ENCODE data around the gene SAMD3. TPM values are rescaled to one million over a fixed set of nuclear protein-coding genes. Genes with fewer than 3 reads are reported as not detected.

The SAMD3 gene
- total RNA-seq, 2 experiments from 2014 or later, result not detected

- intact Hi-C loops (cut with micrococcal nuclease; ENCODE audit: unreplicated experiment), result no loop called here
- DNase-seq (ENCODE audit: low spot score), result no peak
- Histone ChIP-seq H4K20me1 (ENCODE audit: insufficient read depth, low read length) (no peaks in the 10 kb centered on the region), H3K4me1 (ENCODE audit: insufficient read depth, low read length, poor library complexity, severe bottlenecking) (no peaks in the 10 kb centered on the region), H3K36me3 (ENCODE audit: insufficient read depth, low read length) (no peaks in the 10 kb centered on the region), H3K9me3 (ENCODE audit: low read length) (no peaks in the 10 kb centered on the region), H3K9me2 (ENCODE audit: insufficient read depth, low read length) (no peaks in the 10 kb centered on the region), H3K4me3 (ENCODE audit: low read depth, low read length, poor library complexity, severe bottlenecking) (no peak overlapping the region), H3K27ac (ENCODE audit: low read depth, low read length, poor library complexity, severe bottlenecking) (no peak overlapping the region), H2AFZ (ENCODE audit: low read length) (no peak overlapping the region), H3K79me2 (ENCODE audit: insufficient read depth, low read depth, low read length) (no peaks in the 10 kb centered on the region), H3K4me2 (ENCODE audit: low read length) (no peak overlapping the region)
- ChIA-PET POLR2A (interaction anchor here (0.9 kb wide), 1 partner anchor 12 kb away, joined by 3 read pairs; no protein-coding TSS in a partner anchor), CTCF (ENCODE audit: unreplicated experiment) (no interaction called here)
- TF ChIP-seq EZH2phosphoT487 (IDR thresholded peaks at IDR 0.05; ENCODE audit: borderline replicate concordance, low read depth, low read length), result no peak
- no TSS peak for BruUV-seq (replicated peaks)
These were observed 11.1 kb downstream of the SAMD3 start for GRCh38 chr6:130211691-130212090.

GRCh38 chr6:130207979-130208649, 14.6 kb downstream of the SAMD3 start:
- TF ChIP-seq CTCF (conservative IDR thresholded peaks at IDR 0.05; ENCODE audit: low read length), result no peak
- TF ChIP-seq EZH2phosphoT487 (IDR thresholded peaks at IDR 0.05; ENCODE audit: borderline replicate concordance, low read depth, low read length), result no peak
- no peak overlapping the region for H3K4me3 ChIP-seq (ENCODE audit: low read depth, low read length, poor library complexity, severe bottlenecking)
- no peak overlapping the region for H2AFZ ChIP-seq (ENCODE audit: low read length)
- intact Hi-C loops (cut with micrococcal nuclease; ENCODE audit: unreplicated experiment), result no loop called here
- H3K4me2 ChIP-seq (ENCODE audit: low read length), result no peak overlapping the region
- H3K4me1 ChIP-seq (ENCODE audit: insufficient read depth, low read length, poor library complexity, severe bottlenecking), result peaks cover 18% of the 10 kb centered on the region
- no TSS peak for BruUV-seq (replicated peaks)
- H3K79me2 ChIP-seq (ENCODE audit: insufficient read depth, low read depth, low read length), result no peaks in the 10 kb centered on the region
- no peak overlapping the region for H3K27ac ChIP-seq (ENCODE audit: low read depth, low read length, poor library complexity, severe bottlenecking)
- H3K9me2 ChIP-seq (ENCODE audit: insufficient read depth, low read length), result no peaks in the 10 kb centered on the region
- H3K9me3 ChIP-seq (ENCODE audit: low read length), result no peaks in the 10 kb centered on the region
- ChIA-PET POLR2A (no interaction called here), CTCF (ENCODE audit: unreplicated experiment) (no interaction called here)
- DNase-seq (ENCODE audit: low spot score), result no peak
- H3K36me3 ChIP-seq (ENCODE audit: insufficient read depth, low read length), result no peaks in the 10 kb centered on the region
- H4K20me1 ChIP-seq (ENCODE audit: insufficient read depth, low read length), result no peaks in the 10 kb centered on the region

GRCh38 chr6:130206479-130206878, 16.3 kb downstream of the SAMD3 start:
- Histone ChIP-seq H3K4me2 (ENCODE audit: low read length) (no peak overlapping the region), H2AFZ (ENCODE audit: low read length) (no peak overlapping the region), H3K9me3 (ENCODE audit: low read length) (no peaks in the 10 kb centered on the region), H3K9me2 (ENCODE audit: insufficient read depth, low read length) (no peaks in the 10 kb centered on the region), H3K4me1 (ENCODE audit: insufficient read depth, low read length, poor library complexity, severe bottlenecking) (peaks cover 23% of the 10 kb centered on the region), H3K36me3 (ENCODE audit: insufficient read depth, low read length) (no peaks in the 10 kb centered on the region), H4K20me1 (ENCODE audit: insufficient read depth, low read length) (no peaks in the 10 kb centered on the region), H3K4me3 (ENCODE audit: low read depth, low read length, poor library complexity, severe bottlenecking) (no peak overlapping the region), H3K27ac (ENCODE audit: low read depth, low read length, poor library complexity, severe bottlenecking) (no peak overlapping the region), H3K79me2 (ENCODE audit: insufficient read depth, low read depth, low read length) (no peaks in the 10 kb centered on the region)
- DNase-seq (ENCODE audit: low spot score), result no peak
- ChIA-PET CTCF (ENCODE audit: unreplicated experiment) (no interaction called here), POLR2A (no interaction called here)
- intact Hi-C loops (cut with micrococcal nuclease; ENCODE audit: unreplicated experiment), result no loop called here
- TF ChIP-seq EZH2phosphoT487 (IDR thresholded peaks at IDR 0.05; ENCODE audit: borderline replicate concordance, low read depth, low read length), result no peak
- TF ChIP-seq CTCF (conservative IDR thresholded peaks at IDR 0.05; ENCODE audit: low read length), result no peak
- BruUV-seq (replicated peaks), result no TSS peak

Measured in OCI-LY7 (cell line).